PFSK-1 (cell line): ENCODE results near the gene TSNAXIP1.

Experiments
- POLR2AphosphoS5 ChIP-seq: IDR thresholded peaks from 2 replicates; pipeline ENCODE4 v1.6.1; 2012; ENCODE audit warnings: low read depth, mild to moderate bottlenecking, control low read depth, low read length, moderate library complexity
- SIN3A ChIP-seq: IDR thresholded peaks from 2 replicates; pipeline ENCODE4 v1.6.1; 2012; ENCODE audit warnings: mild to moderate bottlenecking, low read length, moderate library complexity, borderline replicate concordance; ENCODE audit not compliant: insufficient read depth
- TF ChIP-seq, protein P1 (sequence below), 2 experiments: IDR thresholded peaks; 2 replicates each; pipeline versions ENCODE4 v1.6.1 to v1.8.0; 2011 to 2012; ENCODE audit warnings: low read depth in 2 of 2, low read length in 2 of 2, control low read depth in 1 of 2, inconsistent platforms in 1 of 2, mild to moderate bottlenecking in 1 of 2, moderate library complexity in 1 of 2; ENCODE audit not compliant: insufficient read depth in 1 of 2

DNA sequence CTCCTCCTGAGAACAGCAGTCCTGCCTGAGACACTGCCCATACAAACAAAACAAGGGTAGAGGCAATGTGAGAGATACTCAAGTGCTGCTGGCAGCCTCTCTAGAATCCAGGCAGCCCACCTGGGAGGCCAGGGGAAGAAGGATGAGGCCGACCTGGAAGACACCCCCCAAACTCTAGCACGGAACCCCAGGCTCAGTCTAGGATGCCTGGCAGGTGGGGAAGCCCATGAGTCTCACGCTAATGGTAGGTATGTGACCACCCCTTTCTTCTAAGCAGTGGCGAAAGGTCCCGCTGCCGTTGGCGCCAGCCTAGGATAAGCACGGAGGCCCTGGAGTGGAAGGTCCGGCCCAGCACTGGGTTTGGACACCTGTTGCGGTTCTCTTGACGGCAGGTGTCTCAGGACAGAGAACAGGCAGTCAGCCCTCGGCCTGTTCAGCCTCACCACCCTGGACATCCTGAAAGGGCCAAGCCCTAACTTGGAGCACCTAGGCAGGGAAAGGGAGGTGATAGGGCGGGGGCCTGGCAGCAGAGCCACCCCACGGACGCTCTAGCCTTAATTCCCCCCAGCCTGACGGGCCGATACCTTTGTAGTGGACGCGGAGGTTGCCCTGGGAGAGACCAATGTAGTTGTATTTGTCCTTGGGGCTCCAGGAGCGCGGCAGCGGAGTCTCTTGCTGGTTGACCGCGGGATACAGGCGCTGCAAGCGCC is 816 bp upstream of the TSNAXIP1 start:
- TF ChIP-seq POLR2AphosphoS5 (no peak), SIN3A (no peak)
- TF ChIP-seq, protein P1, sequence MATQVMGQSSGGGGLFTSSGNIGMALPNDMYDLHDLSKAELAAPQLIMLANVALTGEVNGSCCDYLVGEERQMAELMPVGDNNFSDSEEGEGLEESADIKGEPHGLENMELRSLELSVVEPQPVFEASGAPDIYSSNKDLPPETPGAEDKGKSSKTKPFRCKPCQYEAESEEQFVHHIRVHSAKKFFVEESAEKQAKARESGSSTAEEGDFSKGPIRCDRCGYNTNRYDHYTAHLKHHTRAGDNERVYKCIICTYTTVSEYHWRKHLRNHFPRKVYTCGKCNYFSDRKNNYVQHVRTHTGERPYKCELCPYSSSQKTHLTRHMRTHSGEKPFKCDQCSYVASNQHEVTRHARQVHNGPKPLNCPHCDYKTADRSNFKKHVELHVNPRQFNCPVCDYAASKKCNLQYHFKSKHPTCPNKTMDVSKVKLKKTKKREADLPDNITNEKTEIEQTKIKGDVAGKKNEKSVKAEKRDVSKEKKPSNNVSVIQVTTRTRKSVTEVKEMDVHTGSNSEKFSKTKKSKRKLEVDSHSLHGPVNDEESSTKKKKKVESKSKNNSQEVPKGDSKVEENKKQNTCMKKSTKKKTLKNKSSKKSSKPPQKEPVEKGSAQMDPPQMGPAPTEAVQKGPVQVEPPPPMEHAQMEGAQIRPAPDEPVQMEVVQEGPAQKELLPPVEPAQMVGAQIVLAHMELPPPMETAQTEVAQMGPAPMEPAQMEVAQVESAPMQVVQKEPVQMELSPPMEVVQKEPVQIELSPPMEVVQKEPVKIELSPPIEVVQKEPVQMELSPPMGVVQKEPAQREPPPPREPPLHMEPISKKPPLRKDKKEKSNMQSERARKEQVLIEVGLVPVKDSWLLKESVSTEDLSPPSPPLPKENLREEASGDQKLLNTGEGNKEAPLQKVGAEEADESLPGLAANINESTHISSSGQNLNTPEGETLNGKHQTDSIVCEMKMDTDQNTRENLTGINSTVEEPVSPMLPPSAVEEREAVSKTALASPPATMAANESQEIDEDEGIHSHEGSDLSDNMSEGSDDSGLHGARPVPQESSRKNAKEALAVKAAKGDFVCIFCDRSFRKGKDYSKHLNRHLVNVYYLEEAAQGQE (IDR thresholded peaks at IDR 0.05; ENCODE audit: insufficient read depth in 1 of 2, low read depth in 2 of 2, low read length in 2 of 2): no peak
